ENCODE results near the gene SH2B3. TPM values are rescaled to one million over a fixed set of nuclear protein-coding genes. Genes with fewer than 3 reads are reported as not detected.

SH2B3 gene
- total RNA-seq, 1 donor from 2014 or later = 2.8 TPM

GRCh38 chr12:111448266-111448830 is 42.6 kb downstream of the SH2B3 start:
- no peak for TF ChIP-seq EZH2phosphoT487 (IDR thresholded peaks at IDR 0.05)
- TF ChIP-seq CTCF (IDR thresholded peaks at IDR 0.05) = no peak
- TF ChIP-seq EZH2 (IDR thresholded peaks at IDR 0.05) = no peak
- H2AFZ ChIP-seq (replicated peaks) = no peak overlapping the region
- no peaks in the 10 kb centered on the region for H3K4me1 ChIP-seq
- no peaks in the 10 kb centered on the region for H3K9me3 ChIP-seq (ENCODE audit: low read depth)
- no peaks in the 10 kb centered on the region for H3K36me3 ChIP-seq
- Mint-ChIP-seq H3K36me3 (peaks cover 12% of the 10 kb centered on the region), H3K4me1 (peaks cover 6% of the 10 kb centered on the region), H3K27ac (peak overlapping the region; percentile 57), H3K27me3 (ENCODE audit: insufficient read depth, low read depth) (no peaks in the 10 kb centered on the region), H3K9me3 (no peaks in the 10 kb centered on the region), H3K4me3 (no peak overlapping the region)
- no peak overlapping the region for H3K4me2 ChIP-seq
- no peak overlapping the region for H3K9ac ChIP-seq
- no peak for DNase-seq (ENCODE audit: low spot score)
- no peak overlapping the region for H3K27ac ChIP-seq
- H3K79me2 ChIP-seq (ENCODE audit: low read depth) = no peaks in the 10 kb centered on the region
- peaks cover 8% of the 10 kb centered on the region for H3F3A ChIP-seq (ENCODE audit: low read depth)
- H4K20me1 ChIP-seq (ENCODE audit: low read depth) = peaks cover 9% of the 10 kb centered on the region
- no peak overlapping the region for H3K4me3 ChIP-seq
- no peaks in the 10 kb centered on the region for H3K27me3 ChIP-seq

DNA sequence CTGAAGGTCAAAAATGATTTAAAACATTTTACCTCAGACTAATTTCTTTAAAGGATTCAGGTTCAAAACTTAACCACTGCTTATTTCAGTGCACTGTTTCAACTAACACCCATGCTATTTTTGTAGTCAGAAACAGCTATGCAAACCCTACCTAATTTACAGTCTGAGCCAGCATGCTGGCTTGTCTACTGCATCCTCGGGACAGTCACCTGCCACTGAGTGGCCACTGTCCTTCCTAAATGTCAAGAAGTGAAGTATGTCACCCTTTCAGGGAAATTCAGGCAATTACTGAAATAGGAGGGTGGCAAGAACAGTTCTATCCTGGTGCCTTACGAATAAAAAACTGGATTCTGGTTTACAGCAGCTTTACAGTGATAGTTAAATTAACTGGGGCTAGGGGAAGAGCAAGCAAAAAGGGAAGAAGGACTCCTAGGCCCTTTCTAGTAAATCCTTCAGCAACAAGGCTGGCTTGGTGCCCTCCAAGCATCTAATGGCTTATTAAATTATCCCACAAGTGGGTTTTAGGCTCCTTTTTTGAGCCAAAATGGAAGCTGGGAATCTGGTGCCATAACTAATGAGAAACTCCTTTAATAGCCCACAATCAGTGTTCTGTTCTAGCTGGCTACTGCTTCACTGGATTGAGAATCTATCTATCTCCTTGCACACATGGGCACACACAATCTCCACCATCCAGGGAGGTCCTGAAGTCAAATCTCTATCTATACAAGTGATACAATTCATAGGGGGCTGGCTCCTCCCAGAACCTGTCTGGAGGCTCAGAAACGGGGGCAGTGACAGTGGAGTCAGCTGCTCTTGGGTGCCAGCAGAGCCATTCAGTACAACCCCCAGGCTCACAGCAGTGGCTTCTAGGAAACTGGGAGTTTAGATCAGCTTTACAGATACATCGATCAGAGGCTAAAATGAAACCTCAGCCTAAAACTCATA is 43.4 kb downstream of the SH2B3 start:
- peaks cover 6% of the 10 kb centered on the region for H3K4me1 Mint-ChIP-seq
- H3K9me3 Mint-ChIP-seq = no peaks in the 10 kb centered on the region
- no peaks in the 10 kb centered on the region for H3K4me1 ChIP-seq
- H3K27me3 Mint-ChIP-seq (ENCODE audit: insufficient read depth, low read depth) = no peaks in the 10 kb centered on the region
- no peak overlapping the region for H3K4me3 ChIP-seq
- H3K79me2 ChIP-seq (ENCODE audit: low read depth) = no peaks in the 10 kb centered on the region
- H3F3A ChIP-seq (ENCODE audit: low read depth) = peaks cover 8% of the 10 kb centered on the region
- no peak overlapping the region for H3K9ac ChIP-seq
- peaks cover 9% of the 10 kb centered on the region for H4K20me1 ChIP-seq (ENCODE audit: low read depth)
- no peak overlapping the region for H3K4me2 ChIP-seq
- no peak overlapping the region for H3K4me3 Mint-ChIP-seq
- H3K27me3 ChIP-seq = no peaks in the 10 kb centered on the region
- peaks cover 14% of the 10 kb centered on the region for H3K36me3 Mint-ChIP-seq
- no peak for TF ChIP-seq EZH2 (IDR thresholded peaks at IDR 0.05)
- no peak for TF ChIP-seq EZH2phosphoT487 (IDR thresholded peaks at IDR 0.05)
- no peak for TF ChIP-seq CTCF (IDR thresholded peaks at IDR 0.05)
- peak overlapping the region; percentile 2 for H3K27ac Mint-ChIP-seq
- H3K27ac ChIP-seq = no peak overlapping the region
- H2AFZ ChIP-seq (replicated peaks) = no peak overlapping the region
- H3K36me3 ChIP-seq = no peaks in the 10 kb centered on the region
- no peaks in the 10 kb centered on the region for H3K9me3 ChIP-seq (ENCODE audit: low read depth)
- no peak for DNase-seq (ENCODE audit: low spot score)

- no peak for TF ChIP-seq CTCF (IDR thresholded peaks at IDR 0.05)
- Histone ChIP-seq H3K4me3 (no peak overlapping the region), H3K79me2 (ENCODE audit: low read depth) (no peaks in the 10 kb centered on the region), H2AFZ (replicated peaks) (no peak overlapping the region), H3K9me3 (ENCODE audit: low read depth) (no peaks in the 10 kb centered on the region), H3K9ac (no peak overlapping the region), H4K20me1 (ENCODE audit: low read depth) (peaks cover 9% of the 10 kb centered on the region), H3K27me3 (no peaks in the 10 kb centered on the region), H3K4me1 (no peaks in the 10 kb centered on the region), H3K27ac (no peak overlapping the region), H3F3A (ENCODE audit: low read depth) (peaks cover 8% of the 10 kb centered on the region), H3K4me2 (no peak overlapping the region), H3K36me3 (no peaks in the 10 kb centered on the region)
- H3K9me3 Mint-ChIP-seq = no peaks in the 10 kb centered on the region
- H3K36me3 Mint-ChIP-seq = peaks cover 19% of the 10 kb centered on the region
- no peak overlapping the region for H3K27ac Mint-ChIP-seq
- H3K27me3 Mint-ChIP-seq (ENCODE audit: insufficient read depth, low read depth) = no peaks in the 10 kb centered on the region
- peaks cover 6% of the 10 kb centered on the region for H3K4me1 Mint-ChIP-seq
- H3K4me3 Mint-ChIP-seq = no peak overlapping the region
- no peak for DNase-seq (ENCODE audit: low spot score)
Measured at GRCh38 chr12:111450676-111451075, 45.0 kb downstream of the SH2B3 start.
